Activated T-helper 1 cell treated with anti-CD3 and anti-CD28 coated beads, Interleukin-2, amount 50 U/mL, for 16 hours (primary cell): ENCODE data around the gene ZNF787.
A peak's percentile ranks its signal among the peaks of the same experiment; 100 is the strongest.

Source experiments
- DNase-seq, 2 donors: peaks; one replicate each; pipeline ENCODE4 v3.0.0-alpha.2; 2020; ENCODE audit warnings: low read depth in 1 of 2, low spot score in 1 of 2

The ZNF787 gene

DNA sequence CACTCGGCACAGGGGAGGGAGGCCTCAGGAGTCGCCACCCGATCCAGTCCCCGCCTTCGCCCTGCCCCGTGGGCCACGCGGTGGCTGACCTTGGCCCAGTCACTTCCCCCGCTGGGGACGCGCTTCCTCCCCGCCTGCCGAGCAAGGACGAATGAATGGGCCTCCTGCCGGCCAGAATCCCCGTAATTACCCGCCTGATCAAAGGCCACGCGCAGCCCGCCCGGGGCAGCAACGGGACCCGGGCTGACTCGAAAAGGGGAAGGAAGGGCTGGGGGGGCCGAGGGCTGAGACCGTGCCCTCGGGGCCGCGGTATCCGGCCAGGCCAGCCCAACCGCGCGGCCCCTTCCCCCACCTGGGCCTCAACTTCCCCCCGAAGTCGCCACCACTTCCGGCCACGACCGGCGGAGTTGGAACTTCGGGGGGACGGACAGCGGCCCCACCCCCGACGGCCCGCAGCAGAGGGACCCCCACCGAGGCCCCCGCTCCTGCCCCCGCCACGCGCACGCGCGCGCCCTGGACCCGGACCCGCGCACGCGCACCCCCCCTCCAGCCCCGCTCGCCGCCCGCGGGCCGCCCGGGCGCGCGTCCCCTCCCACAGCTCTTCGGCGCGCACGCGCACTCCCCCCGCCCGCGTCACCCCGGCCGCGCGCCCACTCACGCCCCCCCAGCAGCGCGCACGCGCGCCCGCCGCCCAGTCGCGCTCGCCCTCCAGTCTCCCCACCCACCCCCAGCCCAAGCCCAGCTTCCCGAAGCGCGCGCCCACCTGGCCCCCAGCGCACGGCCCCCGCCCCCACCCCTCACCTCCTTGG, 520 bp downstream of the ZNF787 start:
- peak; percentile 47 to 77 for DNase-seq

DNA sequence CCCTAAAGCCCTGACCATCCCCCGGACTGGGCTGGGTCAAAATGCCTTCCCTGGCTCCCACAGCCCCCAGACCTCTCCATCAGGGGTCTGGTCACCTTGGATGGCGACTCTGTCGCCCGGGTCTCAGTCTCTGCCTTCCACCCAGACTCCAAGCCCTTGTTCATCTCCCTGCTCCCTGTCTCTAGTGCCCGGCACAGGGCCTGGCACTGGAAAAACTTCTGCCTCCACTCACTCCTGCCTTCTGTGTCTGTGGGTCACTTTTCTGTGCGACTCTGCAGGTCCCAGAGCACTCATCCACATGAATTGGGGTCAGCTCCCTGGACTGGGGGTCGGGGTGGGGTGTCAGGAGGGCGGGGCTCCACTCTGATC, 1.1 kb downstream of the ZNF787 start:
- no peak for DNase-seq

DNA sequence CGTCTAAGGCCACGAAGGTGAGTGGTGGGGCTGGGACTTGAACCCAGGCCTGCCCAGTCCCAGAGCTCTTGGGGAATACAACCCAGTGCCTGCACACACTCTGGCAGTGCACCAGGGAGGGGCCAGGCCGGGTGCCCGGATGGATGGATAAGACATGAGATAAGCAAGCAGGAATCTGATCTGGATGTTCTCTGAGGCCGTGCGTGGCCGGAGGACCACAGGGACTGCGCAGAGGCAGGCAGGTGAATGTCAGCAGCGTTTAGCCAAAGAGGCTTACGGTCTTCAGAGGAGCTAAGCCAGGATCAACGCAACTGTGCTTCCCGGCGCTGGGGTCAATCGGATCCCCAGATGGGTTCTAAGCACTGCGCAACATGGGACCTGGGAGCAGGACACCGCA, 1.5 kb downstream of the ZNF787 start:
- DNase-seq = no peak

DNA sequence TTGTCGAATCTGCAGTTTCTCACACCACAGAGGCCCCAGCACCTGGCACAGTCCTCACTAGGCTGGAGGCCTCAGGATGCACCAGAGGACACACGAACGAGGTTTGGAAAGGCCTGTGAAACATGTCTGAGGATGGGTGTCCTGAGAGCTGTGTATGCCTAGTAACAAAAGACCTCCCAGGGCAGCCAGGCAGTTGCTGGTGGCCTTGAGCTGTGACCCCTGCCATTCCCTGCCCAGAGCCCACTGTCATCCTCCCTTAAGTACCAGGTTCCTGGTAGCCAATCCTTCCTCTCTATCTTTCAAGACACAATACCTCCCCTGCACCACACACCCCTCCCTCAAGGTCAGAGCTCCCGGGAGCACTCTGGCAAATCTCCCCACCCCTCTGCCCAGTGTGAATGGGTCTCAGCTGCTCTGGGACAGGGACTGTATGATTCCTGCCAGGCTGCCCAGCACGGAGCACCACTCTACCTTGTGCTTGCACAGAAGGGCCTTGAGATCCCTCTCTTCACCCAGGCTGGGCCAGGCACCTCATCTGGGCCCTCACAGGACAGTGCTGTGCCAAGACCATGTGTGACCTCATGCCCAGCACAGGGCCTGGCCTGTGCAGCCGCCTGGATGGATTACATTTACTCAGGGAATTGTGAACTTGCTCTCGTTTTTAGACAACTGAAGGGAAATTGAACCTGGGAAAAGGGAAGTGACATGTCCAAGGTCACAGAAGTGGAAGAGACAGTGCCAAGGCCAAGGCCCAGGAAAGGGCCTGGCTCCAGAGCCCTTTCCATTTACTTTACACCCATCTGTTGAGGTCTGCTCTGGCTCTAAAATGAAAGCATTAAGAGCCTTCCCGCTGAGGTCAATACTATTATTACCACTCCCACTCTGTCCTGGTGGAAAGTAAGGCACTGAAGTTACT, 2.2 kb downstream of the ZNF787 start:
- no peak for DNase-seq

DNA sequence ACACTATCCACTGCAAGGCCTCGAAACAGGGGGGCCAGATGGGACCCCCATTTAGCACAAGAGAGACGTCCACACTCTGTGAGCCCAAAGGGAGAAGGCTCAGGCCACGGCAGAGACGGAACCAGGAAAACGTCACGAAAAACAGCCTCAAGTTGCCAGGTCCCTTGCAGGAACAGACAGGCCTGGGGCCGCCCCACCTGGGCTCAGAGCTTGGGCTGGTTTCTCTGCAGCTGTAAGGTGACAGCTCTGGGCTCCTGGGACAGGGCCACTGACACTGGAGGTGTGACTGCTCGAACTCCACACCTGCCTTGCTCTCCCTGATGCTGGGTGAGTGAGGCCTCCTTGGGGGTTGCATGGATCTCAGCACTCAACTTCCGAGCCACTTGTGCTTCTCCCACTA, 3.2 kb downstream of the ZNF787 start:
- no peak for DNase-seq

DNA sequence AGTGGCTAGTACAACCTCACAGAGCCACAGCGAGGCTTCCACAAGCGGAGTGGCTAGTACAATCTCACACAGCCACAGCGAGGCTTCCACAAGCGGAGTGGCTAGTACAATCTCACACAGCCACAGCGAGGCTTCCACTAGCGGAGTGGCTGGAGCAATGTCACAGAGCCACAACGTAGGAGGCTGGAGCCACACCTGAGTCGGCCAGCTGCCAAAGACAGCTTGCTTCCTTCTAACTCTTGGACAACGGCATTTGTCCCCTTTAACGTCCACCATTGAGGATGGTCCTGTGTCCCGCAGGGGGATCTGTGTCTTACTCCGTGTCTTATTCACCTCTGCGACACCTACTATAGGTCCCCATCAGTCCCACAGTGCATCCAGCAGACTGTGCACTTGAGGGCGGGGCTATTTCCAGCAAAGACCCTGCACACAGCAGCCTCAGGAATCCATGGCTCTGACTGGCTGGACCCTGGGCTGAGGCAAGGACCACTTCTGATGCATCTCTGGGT, 3.7 kb downstream of the ZNF787 start:
- no peak for DNase-seq

DNA sequence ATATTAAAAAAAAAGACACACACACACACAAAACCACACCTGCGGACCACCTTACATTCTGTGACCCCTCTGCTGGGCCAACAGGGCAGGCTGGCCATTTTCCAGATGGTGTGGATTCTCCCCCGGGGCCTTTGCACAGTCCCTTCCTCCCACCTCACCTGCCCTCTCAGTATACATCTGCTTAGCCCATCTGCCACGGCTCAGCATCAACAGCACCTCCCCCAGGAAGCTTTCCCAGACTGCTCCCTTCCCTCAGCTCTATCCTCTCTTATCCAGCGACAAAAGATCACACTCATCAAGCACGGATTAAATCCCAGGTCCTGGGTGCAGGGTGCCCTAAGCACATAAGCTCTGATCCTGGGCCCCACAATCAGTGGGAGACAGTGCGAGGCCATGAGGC, 4.5 kb downstream of the ZNF787 start:
- DNase-seq = no peak

DNA sequence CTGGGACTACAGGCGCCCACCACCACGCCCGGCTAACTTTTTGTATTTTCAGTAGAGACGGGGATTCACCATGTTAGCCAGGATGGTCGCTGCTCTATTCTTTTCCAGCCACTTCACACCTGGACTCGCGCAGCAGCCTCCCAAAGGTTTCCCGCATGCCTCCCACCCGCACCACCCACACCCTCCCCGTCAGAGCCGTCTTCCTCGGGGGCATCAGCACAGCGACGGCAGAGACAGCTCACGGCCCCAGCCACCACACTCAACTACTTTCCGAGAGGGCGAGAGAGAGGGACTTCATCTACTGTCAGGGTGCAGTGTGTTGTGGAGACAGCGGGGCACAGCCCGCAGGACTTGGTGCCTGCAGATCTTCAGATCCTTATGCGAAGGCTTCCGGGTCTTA, 5.6 kb downstream of the ZNF787 start:
- DNase-seq = no peak

DNA sequence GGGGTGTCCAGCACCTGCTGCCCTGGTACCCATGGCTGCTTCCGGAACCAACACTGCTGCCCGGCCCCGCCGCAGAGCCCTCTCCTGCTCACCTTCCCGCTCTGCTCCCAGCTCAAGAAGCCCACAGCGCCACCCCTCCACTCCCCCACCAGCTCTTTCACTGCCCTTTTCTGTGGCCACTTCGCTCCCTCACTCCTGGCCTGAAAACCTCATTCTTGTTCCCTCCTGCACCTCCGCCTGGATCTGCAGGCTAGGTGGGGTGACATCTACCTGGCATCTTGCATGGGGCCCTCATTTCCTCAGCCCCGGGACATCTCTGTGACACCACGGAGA, 6.4 kb downstream of the ZNF787 start:
- no peak for DNase-seq

DNA sequence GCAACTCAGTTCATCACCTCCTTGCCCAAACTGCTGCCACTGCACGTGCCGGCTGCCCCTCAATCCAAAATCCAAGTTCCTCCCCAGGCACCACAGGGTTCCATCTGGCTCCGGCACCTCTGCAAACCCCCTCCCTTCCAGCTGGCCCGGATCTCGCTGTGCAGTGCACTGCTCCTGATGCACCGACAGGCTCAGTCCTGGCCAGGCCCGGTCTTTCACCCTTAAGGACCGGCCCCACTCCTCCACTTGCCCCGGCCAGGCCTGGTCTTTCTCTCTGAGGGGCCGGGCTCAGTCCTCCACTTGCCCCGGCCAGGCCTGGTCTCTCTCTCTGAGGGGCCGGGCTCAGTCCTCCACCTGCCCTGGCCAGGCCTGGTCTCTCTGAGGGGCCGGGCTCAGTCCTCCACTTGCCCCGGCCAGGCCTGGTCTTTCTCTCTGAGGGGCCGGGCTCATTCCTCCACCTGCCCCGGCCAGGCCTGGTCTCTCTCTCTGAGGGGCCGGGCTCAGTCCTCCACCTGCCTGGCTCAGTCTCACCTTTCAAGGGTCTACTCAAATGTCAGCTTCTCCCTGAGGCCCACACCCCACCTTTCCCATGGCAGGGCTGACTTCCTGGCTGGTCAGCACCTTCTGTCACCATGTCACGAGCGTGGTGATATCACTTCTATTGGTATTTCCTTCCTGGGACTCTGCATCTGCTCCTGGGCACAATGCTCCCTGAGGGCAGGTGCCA, 6.9 kb downstream of the ZNF787 start:
- no peak for DNase-seq

DNA sequence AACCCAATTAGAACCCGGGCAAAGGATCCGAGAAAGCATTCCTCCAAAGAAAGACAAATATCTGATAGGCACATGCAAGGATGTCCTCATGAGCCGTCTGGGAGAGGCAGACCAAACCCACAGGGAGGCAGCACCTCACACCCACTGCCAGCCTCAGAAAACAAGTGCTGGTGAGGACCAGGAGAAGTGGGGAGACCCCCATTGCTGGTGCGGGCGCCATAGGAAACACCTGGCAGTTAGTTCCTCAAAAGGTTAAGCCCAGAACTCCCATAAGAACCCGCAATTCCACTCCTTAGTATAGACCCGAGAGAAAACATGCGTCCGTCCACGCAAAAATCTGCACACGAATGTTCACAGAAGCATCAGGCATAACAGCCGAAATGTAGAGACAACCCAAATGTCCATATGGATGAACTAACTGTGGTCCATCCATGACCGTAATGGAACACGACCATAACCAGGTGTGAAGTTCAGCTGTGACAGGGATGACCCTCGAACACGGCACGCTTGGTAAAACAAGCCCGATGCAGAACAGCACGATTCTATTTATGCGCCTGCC, 7.9 kb downstream of the ZNF787 start:
- DNase-seq = no peak

DNA sequence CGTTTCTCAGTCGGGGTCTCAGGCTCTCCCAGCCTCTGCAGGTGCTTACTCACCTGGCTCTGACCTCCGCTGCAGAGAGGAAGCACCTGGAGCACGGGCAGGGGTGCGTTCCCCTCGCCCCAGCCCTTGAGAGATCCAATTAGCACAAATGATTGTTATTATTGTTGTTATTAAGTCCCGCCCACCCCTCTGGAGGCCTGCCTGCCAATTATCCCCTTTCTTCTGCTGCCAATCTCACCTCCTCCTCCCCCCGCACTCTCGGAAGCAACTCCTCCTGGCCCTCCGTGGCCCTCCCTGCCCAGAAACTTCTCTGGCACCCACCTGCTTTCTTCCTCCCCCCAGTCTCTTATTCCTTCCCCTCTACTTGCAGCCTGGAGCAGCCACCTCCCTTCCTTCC, 8.8 kb downstream of the ZNF787 start:
- no peak for DNase-seq

DNA sequence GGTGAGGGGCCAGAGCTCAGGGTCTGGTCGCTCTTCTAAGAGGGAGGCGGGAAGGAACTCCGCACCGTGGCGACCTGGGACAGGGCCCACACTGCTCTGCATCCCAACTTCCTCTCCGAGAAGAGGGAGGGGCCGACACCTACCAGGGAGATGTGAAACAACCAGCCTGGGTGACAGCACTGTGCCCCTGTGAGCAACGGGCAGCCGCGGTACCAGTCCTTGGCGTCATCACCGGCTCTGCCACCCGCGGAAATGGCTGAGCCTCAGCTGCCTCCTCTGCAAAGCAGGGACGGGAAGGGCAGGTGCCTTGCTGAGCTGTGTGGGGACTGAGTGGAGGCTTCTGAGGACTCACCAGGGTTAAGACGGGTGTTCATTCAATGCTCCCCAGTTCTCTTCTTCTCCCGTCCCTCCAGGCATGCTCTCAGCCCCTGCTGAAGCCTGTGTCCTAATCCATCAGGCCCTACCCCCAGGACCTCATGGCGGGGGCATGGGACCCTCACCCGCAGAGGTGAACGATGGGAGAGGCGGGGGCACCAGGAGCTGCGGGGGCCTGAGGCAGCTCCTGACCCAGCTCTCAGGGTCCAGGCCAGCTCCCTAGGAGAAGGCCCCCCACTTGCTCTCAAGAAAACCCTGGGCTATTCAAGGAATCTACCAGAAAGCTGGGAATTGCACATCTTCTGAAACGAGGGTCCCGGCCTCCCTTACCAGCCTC, 9.3 kb downstream of the ZNF787 start:
- DNase-seq = no peak

DNA sequence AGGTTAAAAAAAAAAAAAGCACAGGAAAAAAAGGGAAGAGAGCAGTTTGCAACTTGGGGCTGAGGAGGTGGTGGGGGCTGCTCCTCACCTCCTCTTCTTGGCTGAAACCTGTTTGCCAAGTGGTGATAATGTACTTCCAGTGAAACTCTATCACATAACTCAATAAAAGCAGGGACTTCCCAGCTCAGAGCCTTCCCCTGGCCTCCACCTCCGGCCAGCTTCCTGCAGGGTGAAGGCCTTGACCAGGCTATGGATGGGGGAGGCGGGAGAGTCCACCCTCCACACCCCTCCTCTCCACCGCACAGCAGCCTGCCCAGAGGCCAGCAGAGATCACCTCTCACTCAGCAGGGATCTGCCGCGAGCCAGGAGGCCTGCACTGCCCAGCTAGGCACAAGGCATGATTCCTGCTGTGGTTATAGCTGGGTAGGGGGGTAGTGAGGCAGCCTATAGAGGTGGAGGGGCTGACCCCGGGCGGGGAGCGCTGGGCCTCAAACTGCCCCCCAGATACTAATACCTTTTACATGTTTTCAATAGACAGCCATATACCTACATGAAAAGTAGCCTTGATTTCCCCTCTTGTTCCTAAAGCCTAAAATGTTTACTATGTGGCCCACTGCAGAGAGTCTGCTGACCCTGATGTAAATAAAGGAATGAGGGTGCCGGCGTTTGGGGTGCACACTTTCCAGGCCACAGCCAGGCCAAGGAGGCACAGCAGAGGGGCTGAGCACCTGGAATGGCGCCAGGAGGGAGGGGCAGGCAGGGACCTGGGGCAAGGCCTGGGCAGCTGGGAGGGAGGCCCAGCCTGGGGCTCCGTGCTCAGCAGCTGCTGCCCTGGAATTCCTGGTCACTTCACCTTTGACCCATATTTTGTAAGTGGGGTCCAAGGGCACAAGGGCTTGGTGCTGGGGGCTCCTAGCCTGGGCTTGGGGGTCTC, 10.3 kb downstream of the ZNF787 start:
- DNase-seq = no peak

DNA sequence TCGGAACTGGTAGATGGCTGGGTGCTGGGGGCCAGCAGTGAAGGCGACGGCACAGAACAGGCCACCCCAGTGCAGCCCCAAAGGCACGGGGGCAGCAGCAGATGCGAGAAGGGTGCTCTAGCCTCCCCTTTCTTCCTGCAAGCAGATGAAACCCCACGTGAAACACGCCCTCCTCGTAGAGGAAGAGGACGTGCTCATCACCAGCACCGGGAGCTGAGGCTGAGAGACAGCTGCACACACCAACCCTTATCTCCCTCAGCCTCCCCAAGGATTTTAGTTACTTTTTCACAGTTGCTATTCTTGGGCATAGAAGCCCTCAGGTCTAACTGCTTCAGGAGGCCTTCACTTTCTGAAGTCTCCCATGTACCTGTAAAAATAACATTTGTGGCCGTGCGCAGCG, 11.9 kb downstream of the ZNF787 start:
- DNase-seq = no peak

DNA sequence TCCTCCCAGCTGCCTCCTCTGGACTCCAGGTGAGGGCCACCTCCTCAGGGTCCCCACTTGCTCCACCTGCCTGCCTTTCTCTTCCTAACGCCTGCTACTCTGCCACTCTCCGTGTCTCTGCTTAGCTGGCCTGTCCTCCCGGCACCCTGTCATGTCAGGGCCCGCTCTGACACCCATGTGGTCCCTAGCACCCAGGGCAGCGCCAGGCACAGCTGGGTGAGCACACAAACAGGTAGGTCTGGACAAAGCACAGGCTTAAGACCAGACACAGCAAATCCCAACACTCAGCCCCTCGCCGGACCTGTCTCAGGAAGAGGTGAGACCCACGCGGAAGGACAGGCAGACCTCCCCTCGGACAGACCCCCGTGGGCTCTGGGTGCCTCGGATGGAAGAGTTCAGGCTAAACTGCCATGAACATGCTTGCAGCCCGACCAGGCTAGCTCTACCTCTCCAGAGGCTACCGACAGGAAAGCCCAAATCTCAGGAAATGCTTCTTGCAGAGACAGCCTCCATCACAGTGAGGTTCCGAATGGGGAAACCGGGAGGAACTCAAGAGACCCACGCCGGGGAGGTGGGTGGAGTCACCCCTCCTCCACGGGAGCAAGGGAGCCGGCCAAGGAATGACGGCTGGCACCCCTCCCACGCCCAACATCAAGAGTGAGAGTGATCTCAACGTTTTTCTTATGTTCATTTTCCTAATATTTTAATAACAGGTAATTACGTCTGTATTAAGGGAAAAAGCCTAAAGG, 12.5 kb downstream of the ZNF787 start:
- DNase-seq = no peak

DNA sequence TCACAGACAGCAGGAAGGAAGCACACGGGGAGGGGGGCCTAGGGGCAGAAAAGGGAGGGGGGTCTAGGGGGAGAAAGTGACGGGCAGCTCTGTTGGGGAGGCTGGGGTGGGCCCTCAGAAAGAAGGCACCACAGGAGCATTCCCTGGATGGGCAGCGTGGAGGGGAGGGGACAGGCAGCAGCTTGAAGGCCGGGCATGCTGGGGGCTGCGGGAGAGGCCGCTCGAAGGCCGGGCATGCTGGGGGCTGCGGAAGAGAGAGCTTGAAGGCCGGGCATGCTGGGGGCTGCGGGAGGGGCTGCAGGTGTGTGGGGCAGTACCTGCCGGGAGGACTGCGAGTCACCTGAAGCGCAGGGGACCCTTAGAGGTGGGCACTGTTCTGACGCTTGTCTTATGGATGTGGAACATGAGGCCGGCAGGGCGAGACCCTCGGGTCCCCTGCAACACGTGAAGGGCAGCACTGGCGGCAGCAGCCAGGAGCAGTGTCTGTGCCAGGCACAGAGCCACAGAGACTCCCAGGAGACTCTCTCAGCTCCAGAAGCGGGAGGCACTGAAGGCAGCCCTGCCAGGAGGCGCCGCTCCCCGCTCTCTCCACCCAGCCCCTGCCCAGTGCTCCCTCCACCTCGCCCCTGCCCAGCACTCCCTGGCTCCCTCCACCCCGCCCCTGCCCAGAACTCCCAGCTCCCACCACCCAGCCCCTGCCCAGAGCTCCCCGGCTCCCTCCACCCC, 13.3 kb downstream of the ZNF787 start:
- DNase-seq = no peak

DNA sequence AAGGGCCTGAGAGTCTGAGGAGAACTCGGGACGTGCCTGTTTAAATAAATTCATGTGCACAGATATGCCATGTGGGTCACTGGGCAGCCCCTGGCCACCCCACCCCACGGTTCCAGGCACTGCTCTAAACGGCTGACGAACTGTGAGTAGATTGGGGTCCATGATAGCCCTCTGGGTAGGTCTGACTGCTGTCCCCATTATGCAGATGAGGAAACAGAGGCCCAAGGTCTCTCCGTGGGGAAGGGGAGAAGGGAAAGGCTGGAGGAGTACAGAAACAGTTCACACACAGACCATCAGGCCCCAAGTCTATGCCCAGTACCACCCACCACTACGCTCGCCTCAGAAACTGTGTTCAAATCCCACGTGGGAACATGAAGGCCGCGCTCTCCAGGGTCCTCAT, 14.1 kb downstream of the ZNF787 start:
- no peak for DNase-seq
